Cardiac fibroblast (primary cell): ENCODE measurements around the gene TCF23.
"Not testable (repeated sequence)": the region's sequence is repeated elsewhere in the genome, so short reads cannot be mapped to it uniquely, and the experiment has no call there.

Source experiments
- DNase-seq, 2 donors: peaks; one replicate each; pipeline versions ENCODE4 v3.0.0 to v3.0.0-alpha.2; 2010; ENCODE audit warnings: low read depth in 2 of 2
- H3K4me3 ChIP-seq, 2 donors: replicated peaks in 1 of 2; 1 replicate in 1 of 2; 2 replicates in 1 of 2; pipeline ENCODE4 v1.5.1; 2011; ENCODE audit warnings: low read depth in 2 of 2, low read length in 2 of 2, mild to moderate bottlenecking in 2 of 2, moderate library complexity in 1 of 2
- CTCF ChIP-seq: IDR thresholded peaks from one replicate; pipeline ENCODE4 v1.5.1; 2011; ENCODE audit warnings: low read depth, mild to moderate bottlenecking, low read length, inconsistent platforms

TCF23 gene

GRCh38 chr2:27109083-27109482, 39.7 kb upstream of the TCF23 start:
- no peak for TF ChIP-seq CTCF
- DNase-seq = no peak

GRCh38 chr2:27110603-27111352, 38.0 kb upstream of the TCF23 start:
- not testable (repeated sequence) for H3K4me3 ChIP-seq, DNase-seq

More at GRCh38 chr2:27109083-27109482, 39.7 kb upstream of the TCF23 start:
- H3K4me3 ChIP-seq = no peak overlapping the region

GRCh38 chr2:27111392-27112078, 37.3 kb upstream of the TCF23 start:
- H3K4me3 ChIP-seq, DNase-seq: not testable (repeated sequence)

- TF ChIP-seq CTCF = no peak
- DNase-seq = no peak
- no peak overlapping the region for H3K4me3 ChIP-seq
Observed at GRCh38 chr2:27115519-27115918, 33.3 kb upstream of the TCF23 start.

GRCh38 chr2:27117995-27118524, 30.7 kb upstream of the TCF23 start:
- peak overlapping the region; percentile 46 to 48 for H3K4me3 ChIP-seq
- TF ChIP-seq CTCF = no peak
- no peak for DNase-seq

- no peak for TF ChIP-seq CTCF
- peak in 1 of 2 donors; percentile 5 for DNase-seq
- H3K4me3 ChIP-seq = peak within 1 kb of the TSS; percentile 46 to 48
Observed at GRCh38 chr2:27118525-27119329, 30.1 kb upstream of the TCF23 start, which contains the start of gene CGREF1. CGREF1 (minus strand) TSS chr2:27119128; CDS start chr2:27104366, 14,762 bp downstream.

GRCh38 chr2:27119330-27119670, 29.5 kb upstream of the TCF23 start:
- peak overlapping the region; percentile 11 to 48 for H3K4me3 ChIP-seq
- DNase-seq = not testable (repeated sequence)

- TF ChIP-seq CTCF = no peak
- DNase-seq = no peak
- H3K4me3 ChIP-seq = no peak overlapping the region
Observed at GRCh38 chr2:27121906-27122305, 26.9 kb upstream of the TCF23 start.
